GM23248 (cell line): ENCODE results near the gene C7orf57. TPM values are rescaled to one million over a fixed set of nuclear protein-coding genes. Genes with fewer than 3 reads are reported as not detected.

ENCODE experiments used
- DNase-seq: peaks from one replicate; pipeline ENCODE4 v3.0.0-alpha.2; 2015
- H2AFZ ChIP-seq: fragments of 200-600 bp; sonication (generic); 2 replicates; pipeline ENCODE4 v1.6.1; 2016; ENCODE audit warnings: antibody characterized with exemption
- H3F3A ChIP-seq: fragments of 200-600 bp; sonication (generic); 2 replicates; pipeline ENCODE4 v1.6.1; 2016; ENCODE audit warnings: mild to moderate bottlenecking, antibody characterized with exemption, mixed run types; ENCODE audit not compliant: insufficient read depth
- H3K27ac ChIP-seq: fragments of 200-600 bp; sonication (generic); 2 replicates; pipeline ENCODE4 v1.5.1; 2016; ENCODE audit warnings: mild to moderate bottlenecking
- H3K27me3 ChIP-seq: fragments of 200-600 bp; sonication (generic); replicated peaks from 2 replicates; pipeline ENCODE4 v1.6.1; 2016; ENCODE audit warnings: mild to moderate bottlenecking; ENCODE audit not compliant: insufficient read depth
- H3K36me3 ChIP-seq: fragments of 200-600 bp; sonication (generic); 2 replicates; pipeline ENCODE4 v1.6.1; 2016; ENCODE audit warnings: low read depth, mild to moderate bottlenecking
- H3K4me1 ChIP-seq: fragments of 200-600 bp; sonication (generic); 2 replicates; pipeline ENCODE4 v1.6.1; 2016; ENCODE audit warnings: mild to moderate bottlenecking; ENCODE audit not compliant: insufficient read depth
- H3K4me2 ChIP-seq: fragments of 200-600 bp; sonication (generic); one replicate; pipeline ENCODE4 v1.6.1; 2016; ENCODE audit warnings: mild to moderate bottlenecking; ENCODE audit not compliant: unreplicated experiment
- H3K4me3 ChIP-seq: fragments of 200-600 bp; sonication (generic); 2 replicates; pipeline ENCODE4 v1.5.1; 2016; ENCODE audit warnings: mild to moderate bottlenecking
- H3K79me2 ChIP-seq: fragments of 200-600 bp; sonication (generic); 2 replicates; pipeline ENCODE4 v1.6.1; 2016; ENCODE audit warnings: mild to moderate bottlenecking; ENCODE audit not compliant: insufficient read depth
- H3K9ac ChIP-seq: fragments of 200-600 bp; sonication (generic); 2 replicates; pipeline ENCODE4 v1.6.1; 2016; ENCODE audit warnings: mild to moderate bottlenecking
- H3K9me2 ChIP-seq: fragments of 200-600 bp; sonication (generic); 2 replicates; pipeline ENCODE4 v1.6.1; 2016; ENCODE audit warnings: mixed run types, mild to moderate bottlenecking, moderate library complexity; ENCODE audit not compliant: insufficient read depth
- H3K9me3 ChIP-seq: fragments of 200-600 bp; sonication (generic); one replicate; pipeline ENCODE4 v1.6.1; 2017; ENCODE audit warnings: low read depth
- H4K20me1 ChIP-seq: fragments of 200-600 bp; sonication (generic); 2 replicates; pipeline ENCODE4 v1.6.0; 2016; ENCODE audit not compliant: insufficient read depth
- EZH2 ChIP-seq: fragments of 200-600 bp; sonication (generic); IDR thresholded peaks from 2 replicates; pipeline ENCODE4 v1.6.1; 2018; ENCODE audit warnings: antibody characterized with exemption, mild to moderate bottlenecking; ENCODE audit not compliant: insufficient read depth, poor library complexity, severe bottlenecking
- EZH2phosphoT487 ChIP-seq: fragments of 200-600 bp; sonication (generic); IDR thresholded peaks from 2 replicates; pipeline ENCODE4 v1.6.1; 2018; ENCODE audit warnings: antibody characterized with exemption, moderate library complexity, mild to moderate bottlenecking, low read depth; ENCODE audit not compliant: insufficient read depth
- WGBS, 2 experiments: methylation state at CpG; one replicate each; pipeline ENCODE4 v1.1.6; 2015 to 2017; ENCODE audit warnings: low lambda C conversion rate in 2 of 2, low coverage in 1 of 2; ENCODE audit errors: missing lambda C conversion rate in 2 of 2; 5-methylcytosine and 5-hydroxymethylcytosine counted together
- in situ Hi-C: fragments of 300-500 bp; cut with MboI; formaldehyde crosslinking; loops from 2 replicates; pipeline ENCODE4 v1.15.0; 2020
- polyA plus RNA-seq: library from polyadenylated mRNA; unstranded; fragments of >200 nt; fragmentation: Nextera tagmentation; extraction: Ambion mirVana; gene quantifications from 2 replicates; pipeline ENCODE4 v1.2.1, GENCODE V29; 2016
- total RNA-seq: library from RNA; depleted of rRNA; stranded (reverse); fragments of >200 nt; shearing (Covaris generic); gene quantifications from 2 replicates; pipeline ENCODE4 v1.2.3, GENCODE V29; 2014

C7orf57 gene
- total and polyA plus RNA-seq, 2 experiments from 2014 or later = not detected

DNA sequence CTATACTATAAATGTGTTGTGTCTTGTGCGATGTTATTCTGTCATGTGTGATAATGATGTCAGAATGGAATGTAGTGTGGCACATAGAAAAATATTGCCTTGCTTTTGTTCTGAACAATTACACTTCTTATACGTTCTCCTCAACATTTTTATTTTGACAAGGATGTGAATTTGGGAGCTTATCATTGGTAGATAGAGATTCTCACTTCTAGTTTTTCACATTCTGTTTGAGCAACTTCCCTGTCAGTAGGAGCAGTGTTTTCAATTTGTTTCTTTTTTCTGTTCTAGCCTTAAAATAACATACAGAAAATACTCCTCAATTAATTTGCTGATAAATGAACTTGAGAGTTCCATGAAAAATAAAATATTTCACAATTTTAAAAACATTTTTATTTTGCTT lies 24.0 kb upstream of the C7orf57 start:
- no peak overlapping the region for H3K4me2 ChIP-seq
- no peaks in the 10 kb centered on the region for H3K79me2 ChIP-seq
- H3K27ac ChIP-seq = no peak overlapping the region
- H3K4me1 ChIP-seq = no peaks in the 10 kb centered on the region
- no peak overlapping the region for H3K9ac ChIP-seq
- H3F3A ChIP-seq = no peaks in the 10 kb centered on the region
- H3K9me2 ChIP-seq = no peaks in the 10 kb centered on the region
- H2AFZ ChIP-seq = no peak overlapping the region
- H3K4me3 ChIP-seq = no peak overlapping the region
- no peaks in the 10 kb centered on the region for H3K36me3 ChIP-seq
- no peaks in the 10 kb centered on the region for H3K27me3 ChIP-seq
- TF ChIP-seq EZH2phosphoT487 = no peak
- TF ChIP-seq EZH2 = no peak
- H3K9me3 ChIP-seq = no peaks in the 10 kb centered on the region
- in situ Hi-C loops = no loop called here
- DNase-seq = no peak
- H4K20me1 ChIP-seq = no peaks in the 10 kb centered on the region
- WGBS, 2 experiments = 65 to 68% methylated on average over 2 of the region's 2 CpGs

DNA sequence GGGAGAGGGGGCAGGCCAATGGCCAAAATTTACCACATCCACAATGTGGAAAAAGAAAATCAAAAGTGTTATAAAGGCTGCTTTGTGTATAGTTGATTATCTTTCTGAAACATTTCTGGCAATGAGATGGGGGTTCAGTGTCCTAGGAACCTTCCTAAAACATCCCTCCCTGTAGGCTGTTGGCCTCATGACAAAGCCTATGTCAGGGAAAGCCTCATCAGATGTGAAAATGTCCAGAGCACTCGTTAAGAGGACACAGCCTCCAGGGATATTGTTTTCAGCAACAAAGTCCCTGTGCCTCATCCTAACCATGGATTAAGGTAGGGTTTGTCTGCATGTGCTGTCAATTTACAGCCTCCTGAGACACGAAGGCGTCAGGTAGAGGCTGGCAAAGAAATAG lies 23.4 kb upstream of the C7orf57 start:
- Histone ChIP-seq H3K27me3 (no peaks in the 10 kb centered on the region), H3K36me3 (no peaks in the 10 kb centered on the region), H3K4me1 (no peaks in the 10 kb centered on the region), H3K9me2 (no peaks in the 10 kb centered on the region), H3K9me3 (no peaks in the 10 kb centered on the region), H3K4me2 (no peak overlapping the region), H3K79me2 (no peaks in the 10 kb centered on the region), H2AFZ (no peak overlapping the region), H3F3A (no peaks in the 10 kb centered on the region), H3K4me3 (no peak overlapping the region), H4K20me1 (no peaks in the 10 kb centered on the region), H3K9ac (no peak overlapping the region), H3K27ac (no peak overlapping the region)
- WGBS, 2 experiments = 52% methylated on average over 3 of the region's 3 CpGs
- TF ChIP-seq EZH2phosphoT487 = no peak
- no peak for TF ChIP-seq EZH2
- DNase-seq = no peak
- in situ Hi-C loops = no loop called here

DNA sequence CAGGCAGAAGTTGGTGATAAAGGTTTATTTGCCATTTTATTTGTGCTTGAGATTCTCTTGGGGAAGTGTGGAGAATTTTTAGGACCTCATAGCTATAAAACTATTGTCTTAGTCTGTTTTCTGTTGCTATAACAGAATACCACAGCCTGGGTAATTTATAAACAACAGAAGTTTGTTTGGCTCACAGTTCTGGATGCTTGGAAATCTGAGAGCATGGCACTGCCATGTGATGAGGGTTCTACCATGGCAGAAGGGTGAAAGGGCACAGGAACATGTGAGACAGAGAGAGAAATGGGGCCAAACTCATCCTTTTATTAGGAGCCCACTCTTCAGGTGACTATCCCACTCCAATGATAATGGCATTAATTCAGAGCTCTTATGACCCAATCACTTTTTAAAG lies 18.7 kb upstream of the C7orf57 start:
- no peaks in the 10 kb centered on the region for H3F3A ChIP-seq
- no peaks in the 10 kb centered on the region for H3K9me2 ChIP-seq
- no peak for DNase-seq
- no peaks in the 10 kb centered on the region for H3K4me1 ChIP-seq
- in situ Hi-C loops = no loop called here
- no peaks in the 10 kb centered on the region for H3K79me2 ChIP-seq
- no peak overlapping the region for H3K9ac ChIP-seq
- H3K4me3 ChIP-seq = no peak overlapping the region
- H3K36me3 ChIP-seq = no peaks in the 10 kb centered on the region
- no peaks in the 10 kb centered on the region for H4K20me1 ChIP-seq
- H3K4me2 ChIP-seq = no peak overlapping the region
- no peaks in the 10 kb centered on the region for H3K9me3 ChIP-seq
- no peak for TF ChIP-seq EZH2phosphoT487
- no peak for TF ChIP-seq EZH2
- H3K27ac ChIP-seq = no peak overlapping the region
- no peak overlapping the region for H2AFZ ChIP-seq
- 0 out of 2 replicates have a peak, but pooled peaks cover 12% of the 10 kb centered on the region for H3K27me3 ChIP-seq

DNA sequence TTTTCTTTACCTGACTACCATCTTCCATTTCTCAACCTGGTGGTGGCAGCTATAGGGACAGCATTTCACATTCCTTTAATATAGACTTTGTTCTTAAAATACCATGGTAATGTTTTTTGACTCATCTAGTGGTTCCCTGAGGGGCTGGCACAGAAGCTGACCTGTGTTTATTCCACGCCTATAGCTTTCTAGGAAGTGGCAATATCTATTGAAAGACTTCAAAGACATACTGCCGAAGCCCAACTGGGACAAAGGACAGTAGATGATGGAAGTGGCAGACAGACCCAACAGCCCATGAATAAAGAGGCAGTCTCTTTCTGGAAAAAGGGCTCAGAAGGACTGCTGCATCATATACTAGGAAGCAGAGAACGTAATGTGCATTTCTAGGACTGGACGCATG lies 17.7 kb upstream of the C7orf57 start:
- no peaks in the 10 kb centered on the region for H3K4me1 ChIP-seq
- DNase-seq = no peak
- H4K20me1 ChIP-seq = no peaks in the 10 kb centered on the region
- TF ChIP-seq EZH2 (no peak), EZH2phosphoT487 (no peak)
- H3K9ac ChIP-seq = no peak overlapping the region
- no peaks in the 10 kb centered on the region for H3K79me2 ChIP-seq
- 0 out of 2 replicates have a peak, but pooled peaks cover 12% of the 10 kb centered on the region for H3K27me3 ChIP-seq
- no peaks in the 10 kb centered on the region for H3K9me3 ChIP-seq
- H3K4me2 ChIP-seq = no peak overlapping the region
- in situ Hi-C loops = no loop called here
- no peaks in the 10 kb centered on the region for H3F3A ChIP-seq
- 60 to 66% methylated on average over 4 of the region's 4 CpGs for WGBS, 2 experiments
- no peaks in the 10 kb centered on the region for H3K9me2 ChIP-seq
- H2AFZ ChIP-seq = no peak overlapping the region
- H3K36me3 ChIP-seq = no peaks in the 10 kb centered on the region
- no peak overlapping the region for H3K4me3 ChIP-seq
- H3K27ac ChIP-seq = no peak overlapping the region

DNA sequence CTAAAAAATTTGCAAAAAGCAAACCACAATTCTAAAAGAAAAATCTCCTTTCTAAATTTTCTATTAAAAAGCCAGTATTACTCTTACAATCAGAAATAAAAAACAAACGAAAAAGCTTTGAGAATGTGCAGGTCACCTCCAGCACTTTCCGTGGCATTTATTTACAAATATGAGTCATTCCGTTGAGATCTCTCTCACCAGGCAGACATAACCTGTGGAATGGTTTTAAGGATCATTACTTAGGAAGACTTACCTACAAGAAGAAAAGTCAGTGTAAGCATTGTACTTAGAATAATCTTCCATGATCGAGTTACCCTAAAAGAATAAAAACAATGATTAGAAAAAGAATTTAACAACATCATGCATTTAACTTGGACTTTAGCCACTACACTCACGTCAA lies 9.7 kb upstream of the C7orf57 start:
- H3K36me3 ChIP-seq = no peaks in the 10 kb centered on the region
- H2AFZ ChIP-seq = no peak overlapping the region
- peaks cover 8% of the 10 kb centered on the region; the same call in 1 of the 2 replicates for H3K27me3 ChIP-seq
- H3K4me3 ChIP-seq = no peak overlapping the region
- no peaks in the 10 kb centered on the region for H3K9me2 ChIP-seq
- H3K9me3 ChIP-seq = no peaks in the 10 kb centered on the region
- TF ChIP-seq EZH2 = no peak
- no peak for TF ChIP-seq EZH2phosphoT487
- WGBS, 2 experiments = 46 to 49% methylated on average over 5 of the region's 5 CpGs
- no peak overlapping the region for H3K27ac ChIP-seq
- no peaks in the 10 kb centered on the region for H3K4me1 ChIP-seq
- DNase-seq = no peak
- H3K79me2 ChIP-seq = no peaks in the 10 kb centered on the region
- H3F3A ChIP-seq = no peaks in the 10 kb centered on the region
- no peaks in the 10 kb centered on the region for H4K20me1 ChIP-seq
- H3K9ac ChIP-seq = no peak overlapping the region
- in situ Hi-C loops = no loop called here
- no peak overlapping the region for H3K4me2 ChIP-seq
